ENCODE measurements around the gene PPP1R9B.

PPP1R9B gene

DNA sequence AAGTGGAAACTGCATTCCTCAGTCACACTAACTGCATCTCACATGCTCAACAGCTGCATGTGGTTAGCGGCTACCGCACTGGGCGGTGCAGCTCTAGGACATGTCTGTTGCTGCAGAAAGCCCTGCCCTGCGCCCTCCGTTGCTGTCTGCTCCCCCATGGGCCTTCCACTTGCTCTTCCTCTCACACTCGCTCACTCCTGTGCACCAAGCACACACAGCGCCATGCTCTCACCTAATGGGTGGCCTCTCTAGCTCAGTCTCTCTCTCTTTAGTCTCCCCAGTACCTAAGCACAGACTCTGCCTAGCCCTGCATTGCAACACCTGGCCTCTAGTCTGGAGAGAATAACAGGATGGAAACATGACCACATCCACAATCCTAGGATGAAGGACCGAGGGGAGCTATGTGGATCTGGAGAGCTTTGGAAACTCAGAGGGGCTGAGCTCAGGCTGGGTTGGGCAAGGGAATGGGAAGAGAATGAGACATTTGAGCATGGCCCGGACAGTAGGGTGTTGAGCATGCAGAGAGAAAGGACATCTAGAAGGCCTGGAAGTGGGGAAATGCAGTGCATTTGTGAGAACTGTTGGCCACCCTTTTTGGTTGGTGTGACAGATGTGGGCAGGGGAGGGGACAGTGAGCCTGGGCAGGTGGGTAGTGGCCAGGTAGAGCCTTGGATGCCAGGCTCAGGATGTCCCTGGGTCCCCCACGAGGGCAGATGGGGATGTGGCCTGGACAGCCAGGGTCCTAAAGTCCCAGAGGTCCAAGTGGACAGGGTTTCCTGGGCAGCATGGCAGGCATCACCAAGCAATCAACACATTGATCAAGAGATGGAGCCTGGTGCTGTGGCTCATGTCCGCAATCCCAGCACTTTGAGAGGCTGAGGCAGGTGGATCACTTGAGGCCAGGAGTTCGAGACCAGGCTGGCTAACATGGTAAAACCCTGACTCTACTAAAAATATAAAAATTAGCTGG, 31.4 kb upstream of the PPP1R9B start:
- TF ChIP-seq SIN3A (IDR thresholded peaks at IDR 0.05; ENCODE audit: borderline replicate concordance, insufficient read depth, low read length), result no peak
- no peak for TF ChIP-seq POLR2AphosphoS5 (IDR thresholded peaks at IDR 0.05; ENCODE audit: low read depth, low read length)
- no peak for TF ChIP-seq FOXP2 (optimal IDR thresholded peaks at IDR 0.05; ENCODE audit: borderline replicate concordance, extremely low read depth, extremely low read length, insufficient read depth)
- no peak for TF ChIP-seq REST (IDR thresholded peaks at IDR 0.05; ENCODE audit: insufficient read depth in 1 of 2, low read depth in 2 of 2, low read length in 2 of 2)
- TF ChIP-seq TAF1 (IDR thresholded peaks at IDR 0.05; ENCODE audit: borderline replicate concordance, insufficient read depth, low read length), result no peak

DNA sequence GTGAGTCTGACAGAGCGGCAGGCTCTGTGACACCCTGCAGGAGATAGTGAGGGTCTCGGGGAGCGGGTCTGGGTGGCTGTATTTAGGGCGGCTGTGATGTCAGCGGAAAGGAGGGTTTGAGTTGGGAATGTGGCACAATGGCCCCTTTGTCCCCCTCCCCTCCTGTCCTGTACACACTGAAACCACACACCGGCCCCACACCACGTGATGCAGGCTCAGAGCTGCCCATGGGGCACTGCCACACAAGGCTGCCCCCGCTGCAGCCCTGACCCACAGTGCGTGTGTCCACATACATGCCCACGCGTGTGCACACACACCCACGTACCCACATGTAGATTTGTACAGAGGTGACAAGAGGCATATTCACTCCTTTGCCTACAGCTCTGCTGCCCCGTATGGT, 30.7 kb upstream of the PPP1R9B start:
- TF ChIP-seq REST (IDR thresholded peaks at IDR 0.05; ENCODE audit: insufficient read depth in 1 of 2, low read depth in 2 of 2, low read length in 2 of 2), result no peak
- TF ChIP-seq SIN3A (IDR thresholded peaks at IDR 0.05; ENCODE audit: borderline replicate concordance, insufficient read depth, low read length), result no peak
- no peak for TF ChIP-seq TAF1 (IDR thresholded peaks at IDR 0.05; ENCODE audit: borderline replicate concordance, insufficient read depth, low read length)
- no peak for TF ChIP-seq POLR2AphosphoS5 (IDR thresholded peaks at IDR 0.05; ENCODE audit: low read depth, low read length)
- TF ChIP-seq FOXP2 (optimal IDR thresholded peaks at IDR 0.05; ENCODE audit: borderline replicate concordance, extremely low read depth, extremely low read length, insufficient read depth), result no peak

DNA sequence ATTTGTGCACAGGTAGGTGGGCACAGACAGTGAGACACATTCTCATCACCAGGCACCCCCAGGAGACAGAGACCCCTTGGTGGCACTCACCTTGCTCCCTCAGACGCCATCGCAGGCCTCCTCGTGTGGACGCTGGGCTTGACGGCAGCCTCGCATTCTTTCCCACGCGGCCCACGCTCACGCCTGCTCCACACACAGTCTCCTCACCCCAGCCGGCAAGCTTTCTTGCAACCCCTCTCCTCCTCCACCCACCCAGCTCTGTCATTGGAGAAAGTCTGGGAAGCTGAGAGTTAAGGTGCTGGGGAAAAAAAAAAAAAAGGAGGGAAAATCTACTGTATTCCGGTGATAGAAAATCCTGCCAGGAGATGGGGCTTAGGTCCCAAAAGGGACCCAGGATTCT, 30.1 kb upstream of the PPP1R9B start:
- TF ChIP-seq FOXP2 (optimal IDR thresholded peaks at IDR 0.05; ENCODE audit: borderline replicate concordance, extremely low read depth, extremely low read length, insufficient read depth) (no peak), SIN3A (IDR thresholded peaks at IDR 0.05; ENCODE audit: borderline replicate concordance, insufficient read depth, low read length) (no peak), TAF1 (IDR thresholded peaks at IDR 0.05; ENCODE audit: borderline replicate concordance, insufficient read depth, low read length) (no peak), REST (IDR thresholded peaks at IDR 0.05; ENCODE audit: insufficient read depth in 1 of 2, low read depth in 2 of 2, low read length in 2 of 2) (no peak), POLR2AphosphoS5 (IDR thresholded peaks at IDR 0.05; ENCODE audit: low read depth, low read length) (no peak)

DNA sequence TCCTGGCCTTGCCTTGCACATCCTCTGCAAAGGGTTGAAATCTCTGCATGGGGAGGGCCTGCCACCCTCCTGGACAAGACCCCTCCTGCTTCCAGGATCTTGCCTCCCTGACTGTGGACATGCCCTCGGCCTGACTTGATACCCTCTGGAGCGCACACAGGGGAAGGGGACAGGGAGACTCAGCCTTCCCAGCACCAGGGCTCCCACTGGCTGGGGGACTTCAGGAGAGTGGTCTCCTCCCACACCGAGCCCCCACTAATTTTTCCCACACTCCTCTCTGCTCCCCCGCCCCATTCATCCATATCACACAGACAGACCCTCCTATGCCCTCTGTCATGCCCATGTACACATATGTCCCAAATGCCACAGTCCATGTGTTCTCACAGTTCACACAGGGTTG, 29.6 kb upstream of the PPP1R9B start:
- no peak for TF ChIP-seq TAF1 (IDR thresholded peaks at IDR 0.05; ENCODE audit: borderline replicate concordance, insufficient read depth, low read length)
- no peak for TF ChIP-seq POLR2AphosphoS5 (IDR thresholded peaks at IDR 0.05; ENCODE audit: low read depth, low read length)
- TF ChIP-seq FOXP2 (optimal IDR thresholded peaks at IDR 0.05; ENCODE audit: borderline replicate concordance, extremely low read depth, extremely low read length, insufficient read depth), result no peak
- no peak for TF ChIP-seq REST (IDR thresholded peaks at IDR 0.05; ENCODE audit: insufficient read depth in 1 of 2, low read depth in 2 of 2, low read length in 2 of 2)
- TF ChIP-seq SIN3A (IDR thresholded peaks at IDR 0.05; ENCODE audit: borderline replicate concordance, insufficient read depth, low read length), result no peak
